ENCODE results near the gene XKR8. TPM values are rescaled to one million over a fixed set of nuclear protein-coding genes. Genes with fewer than 3 reads are reported as not detected.
A peak's percentile ranks its signal among the peaks of the same experiment; 100 is the strongest.

The XKR8 gene
- total RNA-seq, 1 donor from 2014 or later, result 20.1 TPM

- H3K27ac Mint-ChIP-seq (ENCODE audit: unreplicated experiment), result no peak overlapping the region
- peaks cover 4% of the 10 kb centered on the region for H3K4me1 Mint-ChIP-seq (ENCODE audit: unreplicated experiment)
- H3K4me3 Mint-ChIP-seq (ENCODE audit: unreplicated experiment), result no peak overlapping the region
- DNase-seq (ENCODE audit: low spot score), result no peak
- no peaks in the 10 kb centered on the region for H3K9me3 Mint-ChIP-seq (ENCODE audit: unreplicated experiment)
- no peak for TF ChIP-seq CTCF (IDR thresholded peaks at IDR 0.05; ENCODE audit: unreplicated experiment)
- no peaks in the 10 kb centered on the region for H3K36me3 Mint-ChIP-seq (ENCODE audit: low read depth, unreplicated experiment)
- H3K27me3 Mint-ChIP-seq (ENCODE audit: unreplicated experiment), result no peaks in the 10 kb centered on the region
Measured at GRCh38 chr1:27928216-27928954, 31.4 kb upstream of the XKR8 start.

- no peaks in the 10 kb centered on the region for H3K36me3 Mint-ChIP-seq (ENCODE audit: low read depth, unreplicated experiment)
- no peak overlapping the region for H3K4me3 Mint-ChIP-seq (ENCODE audit: unreplicated experiment)
- H3K9me3 Mint-ChIP-seq (ENCODE audit: unreplicated experiment), result no peaks in the 10 kb centered on the region
- no peak for DNase-seq (ENCODE audit: low spot score)
- no peak overlapping the region for H3K27ac Mint-ChIP-seq (ENCODE audit: unreplicated experiment)
- no peak for TF ChIP-seq CTCF (IDR thresholded peaks at IDR 0.05; ENCODE audit: unreplicated experiment)
- H3K27me3 Mint-ChIP-seq (ENCODE audit: unreplicated experiment), result peaks cover 6% of the 10 kb centered on the region
- H3K4me1 Mint-ChIP-seq (ENCODE audit: unreplicated experiment), result peaks cover 13% of the 10 kb centered on the region
Measured at GRCh38 chr1:27931184-27931583, 28.6 kb upstream of the XKR8 start.

- Mint-ChIP-seq H3K27me3 (ENCODE audit: unreplicated experiment) (peaks cover 6% of the 10 kb centered on the region), H3K9me3 (ENCODE audit: unreplicated experiment) (no peaks in the 10 kb centered on the region), H3K36me3 (ENCODE audit: low read depth, unreplicated experiment) (no peaks in the 10 kb centered on the region), H3K4me3 (ENCODE audit: unreplicated experiment) (no peak overlapping the region), H3K27ac (ENCODE audit: unreplicated experiment) (no peak overlapping the region), H3K4me1 (ENCODE audit: unreplicated experiment) (peaks cover 13% of the 10 kb centered on the region)
- no peak for TF ChIP-seq CTCF (IDR thresholded peaks at IDR 0.05; ENCODE audit: unreplicated experiment)
- no peak for DNase-seq (ENCODE audit: low spot score)
Measured at GRCh38 chr1:27931759-27932158, 28.0 kb upstream of the XKR8 start.

GRCh38 chr1:27934818-27935549, 24.8 kb upstream of the XKR8 start, which contains the start of gene SMPDL3B:
TSS of gene SMPDL3B (plus strand) at chr1:27935000. CDS start at chr1:27935184, 184 bp downstream.
- no peak for TF ChIP-seq CTCF (IDR thresholded peaks at IDR 0.05; ENCODE audit: unreplicated experiment)
- Mint-ChIP-seq H3K4me3 (ENCODE audit: unreplicated experiment) (peak within 1 kb of the TSS; percentile 81), H3K9me3 (ENCODE audit: unreplicated experiment) (no peaks in the 10 kb centered on the region), H3K27ac (ENCODE audit: unreplicated experiment) (no peak within 1 kb of the TSS), H3K27me3 (ENCODE audit: unreplicated experiment) (peaks cover 6% of the 10 kb centered on the region), H3K4me1 (ENCODE audit: unreplicated experiment) (peaks cover 14% of the 10 kb centered on the region), H3K36me3 (ENCODE audit: low read depth, unreplicated experiment) (no peaks in the 10 kb centered on the region)
- DNase-seq (ENCODE audit: low spot score), result peak; percentile 63

- peak overlapping the region; percentile 81 for H3K4me3 Mint-ChIP-seq (ENCODE audit: unreplicated experiment)
- peaks cover 6% of the 10 kb centered on the region for H3K27me3 Mint-ChIP-seq (ENCODE audit: unreplicated experiment)
- no peaks in the 10 kb centered on the region for H3K36me3 Mint-ChIP-seq (ENCODE audit: low read depth, unreplicated experiment)
- DNase-seq (ENCODE audit: low spot score), result no peak
- no peak for TF ChIP-seq CTCF (IDR thresholded peaks at IDR 0.05; ENCODE audit: unreplicated experiment)
- no peaks in the 10 kb centered on the region for H3K9me3 Mint-ChIP-seq (ENCODE audit: unreplicated experiment)
- H3K4me1 Mint-ChIP-seq (ENCODE audit: unreplicated experiment), result peaks cover 22% of the 10 kb centered on the region
- no peak overlapping the region for H3K27ac Mint-ChIP-seq (ENCODE audit: unreplicated experiment)
Measured at GRCh38 chr1:27935721-27936120, 24.1 kb upstream of the XKR8 start.

All from endothelial cell (in vitro differentiated cells).